Measurements from ENCODE around the gene TBC1D5.

GRCh38 chr3:17782751-17783150 lies 40.3 kb upstream of the TBC1D5 start:
- TF ChIP-seq CTCF (IDR thresholded peaks at IDR 0.05) = no peak
- no peak for TF ChIP-seq POLR2A (IDR thresholded peaks at IDR 0.05)
- TF ChIP-seq EP300 (IDR thresholded peaks at IDR 0.05; ENCODE audit: low read depth) = no peak
